T47D (cell line): ENCODE measurements around the gene SARS1.
A peak's percentile ranks its signal among the peaks of the same experiment; 100 is the strongest.

Experiments used
- DNase-seq, 2 experiments: peaks; one replicate each; pipeline versions ENCODE4 v3.0.0 to v3.0.0-alpha.2; 2011 to 2012; ENCODE audit warnings: low read depth in 1 of 2, low spot score in 1 of 2
- JUND ChIP-seq: IDR thresholded peaks from 2 replicates; pipeline ENCODE4 v1.6.1; 2012; ENCODE audit warnings: low read depth
- in situ Hi-C: cut with HindIII; loops from 2 replicates; pipeline ENCODE4 v1.10.0; 2016; ENCODE audit warnings: low sequenced_read_pairs, low pct_unique_long_range_greater_than_20kb

SARS1 gene

DNA sequence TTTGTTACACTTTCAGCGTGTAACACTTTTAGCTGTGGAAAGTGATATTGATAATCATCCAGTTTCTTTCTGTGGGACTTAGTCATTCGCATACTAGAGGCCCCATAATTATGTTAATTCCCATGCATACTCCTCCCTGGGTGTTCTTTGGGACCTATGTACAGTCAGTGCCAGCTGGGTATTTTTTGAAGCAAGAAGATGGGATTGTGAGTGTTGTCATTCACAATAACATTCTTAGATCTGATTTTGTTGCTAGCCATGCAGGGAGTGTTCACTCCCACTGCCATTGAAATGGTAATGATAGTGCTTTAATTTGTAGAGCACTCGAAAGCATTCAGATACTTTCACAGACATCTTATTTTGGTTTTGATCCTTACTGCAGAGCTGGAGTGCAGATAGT, 11.6 kb downstream of the SARS1 start:
- TF ChIP-seq JUND, result no peak
- in situ Hi-C loops, result no loop called here
- no peak for DNase-seq

DNA sequence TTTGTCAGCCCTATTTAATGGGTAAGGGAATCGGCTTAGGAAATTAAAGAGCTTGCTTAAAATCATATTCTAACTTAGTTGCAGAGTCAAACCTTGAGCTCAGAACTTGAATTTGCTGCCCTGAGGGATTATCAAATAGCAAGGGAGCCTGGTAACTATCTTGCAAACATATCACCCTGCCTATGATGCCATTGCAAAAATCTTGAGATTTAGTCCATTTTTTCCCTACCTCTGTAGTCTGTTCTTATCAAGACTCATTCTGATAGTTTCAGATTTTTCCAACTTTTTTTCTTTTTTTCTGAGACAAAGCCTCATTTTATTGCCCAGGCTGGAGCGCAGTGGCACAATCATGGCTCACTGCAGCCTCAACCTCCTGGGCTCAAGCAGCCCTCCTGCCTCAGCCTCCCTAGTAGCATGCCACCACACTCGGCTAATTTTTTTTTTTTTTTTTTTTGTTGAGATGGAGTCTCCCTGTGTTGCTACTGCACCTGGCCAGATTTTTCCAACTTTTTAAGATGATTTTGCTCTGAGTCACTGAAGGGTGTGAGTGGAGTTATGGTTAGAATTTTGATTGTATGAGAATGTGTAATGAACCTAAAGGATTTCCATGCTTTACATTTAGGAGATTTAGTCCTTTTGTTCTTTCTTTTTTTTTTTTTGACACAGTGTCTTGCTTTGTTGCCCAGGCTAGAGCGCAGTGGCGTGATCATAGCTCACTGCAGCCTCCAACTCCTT, 12.2 kb downstream of the SARS1 start:
- no peak for DNase-seq
- in situ Hi-C loops, result no loop called here
- no peak for TF ChIP-seq JUND

DNA sequence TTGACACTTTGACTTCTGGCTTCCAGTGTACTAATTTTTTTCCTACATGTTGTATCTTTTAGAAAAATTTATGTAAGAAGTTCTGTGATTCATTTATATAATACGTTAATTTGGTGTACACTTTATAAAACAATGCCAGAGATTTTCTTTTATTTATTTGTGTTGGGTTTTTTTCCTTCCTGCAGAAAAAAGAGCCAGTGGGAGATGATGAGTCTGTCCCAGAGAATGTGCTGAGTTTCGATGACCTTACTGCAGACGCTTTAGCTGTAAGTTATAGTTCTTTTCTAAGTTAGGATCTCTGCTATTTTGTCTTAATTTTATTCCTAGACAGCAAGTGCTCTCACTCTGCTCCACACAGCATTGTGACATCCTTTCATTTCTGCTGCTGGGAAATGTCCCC, 14.4 kb downstream of the SARS1 start:
- in situ Hi-C loops, result no loop called here
- TF ChIP-seq JUND, result no peak
- DNase-seq, result no peak

DNA sequence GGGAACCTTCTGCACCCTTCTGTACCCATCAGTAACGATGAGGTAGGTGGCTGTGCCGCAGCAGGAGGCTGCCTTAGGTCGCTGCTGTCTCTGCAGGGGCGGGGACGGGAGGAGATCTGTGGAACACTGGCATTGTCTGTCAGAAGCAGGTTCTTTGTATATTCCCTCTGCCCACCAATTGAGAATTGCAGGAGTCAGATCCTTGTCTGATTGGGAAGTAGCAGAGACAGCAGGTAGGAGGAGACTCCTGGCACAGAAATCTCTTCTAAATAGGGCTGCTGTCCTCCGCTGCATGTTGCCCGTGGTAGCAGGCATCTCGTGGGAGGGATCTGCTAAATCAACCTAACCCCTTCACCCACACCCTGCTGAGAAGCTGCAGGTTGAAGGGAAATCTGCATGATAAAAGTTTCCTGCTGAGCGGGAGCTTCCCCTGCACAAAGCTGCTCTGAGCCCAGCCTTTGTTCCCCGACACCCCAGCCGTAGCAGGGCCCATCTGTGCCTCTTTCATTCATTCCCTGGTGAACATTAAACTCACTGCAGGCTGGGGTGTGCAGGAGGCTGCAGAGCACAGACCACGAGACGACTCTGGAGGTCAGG, 15.9 kb downstream of the SARS1 start:
- no peak for TF ChIP-seq JUND
- in situ Hi-C loops, result no loop called here
- no peak for DNase-seq

DNA sequence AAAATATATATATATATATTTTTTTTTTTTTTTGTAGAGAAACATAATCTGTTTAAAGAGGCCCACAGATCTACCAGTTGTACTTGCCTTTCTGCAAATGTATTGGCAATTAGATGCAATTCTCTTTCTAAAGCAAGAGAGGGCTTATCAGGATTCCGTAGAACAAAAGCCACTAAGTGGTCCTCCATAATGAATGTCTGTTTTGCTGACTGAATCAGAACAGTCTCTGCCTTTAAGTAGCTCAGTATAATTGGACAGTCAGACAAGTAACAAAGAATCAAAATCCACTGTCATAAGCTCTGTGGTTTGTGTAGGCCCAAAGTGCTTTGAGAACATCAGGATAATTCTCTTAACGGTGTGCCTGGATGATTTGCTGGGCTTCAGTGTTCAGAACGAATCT, 17.3 kb downstream of the SARS1 start:
- no peak for DNase-seq
- TF ChIP-seq JUND, result no peak
- in situ Hi-C loops, result no loop called here

DNA sequence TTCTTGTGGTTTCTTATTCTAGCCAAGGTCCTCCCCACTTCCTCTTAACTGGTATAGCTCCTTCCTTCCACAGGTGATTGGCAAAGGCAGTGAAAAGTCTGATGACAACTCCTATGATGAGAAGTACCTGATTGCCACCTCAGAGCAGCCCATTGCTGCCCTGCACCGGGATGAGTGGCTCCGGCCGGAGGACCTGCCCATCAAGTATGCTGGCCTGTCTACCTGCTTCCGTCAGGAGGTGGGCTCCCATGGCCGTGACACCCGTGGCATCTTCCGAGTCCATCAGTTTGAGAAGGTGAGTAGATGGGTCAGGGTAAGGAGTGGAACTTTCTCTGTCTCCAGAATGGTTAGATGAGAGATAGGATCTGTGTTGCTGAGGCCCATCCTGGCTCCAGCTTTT, 21.4 kb downstream of the SARS1 start:
- in situ Hi-C loops, result no loop called here
- no peak for TF ChIP-seq JUND
- no peak for DNase-seq

DNA sequence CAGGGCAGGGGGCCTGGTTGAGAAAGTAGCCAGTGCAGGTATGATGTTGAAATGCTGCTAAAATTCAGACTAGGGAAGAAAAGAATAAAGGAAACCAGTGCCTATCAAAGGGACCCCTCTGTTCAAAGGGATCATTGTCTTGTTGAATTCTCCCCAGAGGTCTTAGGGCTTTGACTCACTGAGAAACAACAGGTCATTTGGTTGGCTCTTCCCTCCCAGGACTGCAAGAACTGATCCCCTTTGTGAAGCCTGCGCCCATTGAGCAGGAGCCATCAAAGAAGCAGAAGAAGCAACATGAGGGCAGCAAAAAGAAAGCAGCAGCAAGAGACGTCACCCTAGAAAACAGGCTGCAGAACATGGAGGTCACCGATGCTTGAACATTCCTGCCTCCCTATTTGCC, 23.8 kb downstream of the SARS1 start:
- DNase-seq, result no peak
- in situ Hi-C loops, result no loop called here
- no peak for TF ChIP-seq JUND

DNA sequence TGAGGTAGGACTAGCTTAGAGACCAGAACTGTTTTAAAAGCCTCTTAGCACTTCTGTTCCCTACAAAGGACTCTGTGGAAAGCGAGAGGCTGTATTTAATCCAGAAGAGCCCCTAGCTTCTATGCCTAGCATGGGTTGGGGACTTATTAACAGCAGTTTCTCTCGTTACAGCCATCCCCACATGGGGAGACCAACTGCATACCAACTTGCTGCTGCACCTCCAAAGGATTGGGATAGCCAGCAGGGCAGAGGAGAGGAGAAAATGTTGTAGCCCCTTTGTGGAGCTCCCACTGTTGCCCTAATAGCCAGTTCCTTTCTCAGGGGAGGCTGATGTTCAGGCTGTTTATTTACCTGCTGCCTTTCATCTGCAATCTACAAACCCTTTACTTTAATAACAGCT, 24.7 kb downstream of the SARS1 start:
- no peak for TF ChIP-seq JUND
- no peak for DNase-seq
- in situ Hi-C loops, result no loop called here

DNA sequence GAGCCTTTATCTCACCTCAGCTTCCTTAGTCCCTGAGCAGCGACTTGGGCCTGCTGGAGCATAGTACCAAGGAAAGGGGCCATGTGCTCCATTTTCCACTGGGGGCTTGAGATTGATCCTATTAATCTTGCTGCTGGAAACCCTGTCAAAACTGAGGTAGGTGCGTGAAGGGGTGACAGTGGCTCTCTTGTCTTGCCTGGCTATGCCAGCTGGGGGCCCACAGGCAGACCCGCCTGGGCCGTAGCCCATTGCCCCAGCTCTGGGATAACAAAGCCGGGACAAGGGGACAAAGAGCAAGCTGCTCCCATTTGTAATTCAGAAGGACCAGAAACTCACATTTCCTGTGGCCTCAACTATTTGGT, 25.3 kb downstream of the SARS1 start:
- no peak for DNase-seq
- TF ChIP-seq JUND, result no peak
- in situ Hi-C loops, result no loop called here

DNA sequence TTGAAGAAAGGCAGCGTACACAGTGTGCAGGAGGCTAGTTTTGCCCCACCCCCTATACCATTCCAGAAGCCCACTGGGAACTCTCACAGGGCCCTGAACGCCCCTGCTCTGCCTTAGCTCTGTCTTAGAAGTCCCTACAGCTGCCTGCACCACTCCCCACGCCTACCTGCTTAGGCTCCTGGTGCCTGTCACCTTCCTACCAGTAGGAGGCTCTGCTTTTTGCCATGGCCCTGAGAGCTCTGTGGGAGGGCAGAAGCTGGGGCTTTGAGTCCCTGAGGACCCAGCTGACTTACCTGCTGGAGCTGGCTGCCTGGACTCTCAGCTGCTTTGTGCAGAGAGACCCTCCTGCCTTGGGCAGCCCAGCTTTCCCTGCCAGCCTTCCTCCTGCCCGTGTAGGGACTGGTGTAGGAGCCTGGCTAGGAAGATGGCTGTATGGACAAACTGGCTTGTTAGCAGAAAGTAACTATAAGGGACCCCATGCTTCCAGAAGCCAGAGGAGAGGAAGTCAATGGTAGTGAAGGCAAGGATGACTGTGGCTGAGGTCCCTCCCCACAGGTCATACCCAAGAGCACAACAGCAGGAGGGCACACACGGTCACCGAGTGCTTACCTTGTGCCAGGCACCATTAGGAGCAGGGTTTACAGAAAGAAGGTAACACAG, 25.8 kb downstream of the SARS1 start:
- DNase-seq, result peak in 1 of 2 experiments; percentile 63
- in situ Hi-C loops, result no loop called here

DNA sequence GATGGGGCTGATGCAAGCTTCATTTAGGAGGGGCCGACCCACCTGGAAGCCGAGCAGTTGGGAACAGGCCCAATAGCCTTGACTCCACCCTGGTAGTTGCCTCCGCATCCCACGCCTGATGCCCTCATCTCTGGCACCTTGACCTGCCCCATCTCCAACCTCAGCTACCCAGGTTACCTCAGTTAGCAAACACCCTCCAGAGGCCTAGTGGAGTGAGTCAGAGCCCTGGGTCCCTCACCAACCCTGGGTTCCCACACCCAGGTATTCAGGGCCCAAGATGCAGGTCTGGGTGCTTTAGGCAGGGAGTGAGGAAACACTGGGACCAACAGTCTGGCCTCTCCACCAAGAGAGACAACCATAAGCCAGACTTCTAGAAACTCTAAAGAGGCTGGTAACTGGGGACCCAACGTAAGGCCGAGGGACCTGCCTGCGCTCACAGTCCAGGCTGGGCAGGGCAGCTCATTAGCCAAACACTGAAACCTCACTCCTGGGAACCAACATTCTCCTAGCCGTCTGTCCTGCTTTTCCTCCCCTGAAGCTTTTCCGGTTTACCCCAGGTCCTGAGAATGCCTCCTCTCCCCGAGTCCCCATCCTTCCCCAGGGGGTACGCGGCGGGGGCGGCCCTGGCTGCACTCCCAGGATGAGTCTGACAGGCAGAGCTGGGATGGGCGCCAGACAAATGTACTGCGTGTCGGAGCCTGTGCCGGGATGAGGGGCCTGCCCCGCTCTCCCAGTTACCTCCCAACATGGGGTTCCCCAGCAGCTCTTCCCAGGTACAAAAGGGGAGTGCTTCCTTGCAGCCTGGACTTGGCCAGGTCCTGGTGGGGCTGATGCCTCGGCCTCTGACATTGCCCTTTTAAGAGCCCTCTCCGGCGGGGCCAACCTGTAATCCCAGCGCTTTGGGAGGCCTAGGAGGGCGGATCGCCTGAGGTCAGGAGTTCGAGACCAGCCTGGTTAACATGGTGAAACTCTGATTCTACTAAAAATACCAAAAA, 26.7 kb downstream of the SARS1 start:
- peak in 1 of 2 experiments; percentile 58 for DNase-seq
- no peak for TF ChIP-seq JUND
- in situ Hi-C loops, result no loop called here

More for the DNA sequence above, 25.8 kb downstream of the SARS1 start:
- TF ChIP-seq JUND, result no peak

DNA sequence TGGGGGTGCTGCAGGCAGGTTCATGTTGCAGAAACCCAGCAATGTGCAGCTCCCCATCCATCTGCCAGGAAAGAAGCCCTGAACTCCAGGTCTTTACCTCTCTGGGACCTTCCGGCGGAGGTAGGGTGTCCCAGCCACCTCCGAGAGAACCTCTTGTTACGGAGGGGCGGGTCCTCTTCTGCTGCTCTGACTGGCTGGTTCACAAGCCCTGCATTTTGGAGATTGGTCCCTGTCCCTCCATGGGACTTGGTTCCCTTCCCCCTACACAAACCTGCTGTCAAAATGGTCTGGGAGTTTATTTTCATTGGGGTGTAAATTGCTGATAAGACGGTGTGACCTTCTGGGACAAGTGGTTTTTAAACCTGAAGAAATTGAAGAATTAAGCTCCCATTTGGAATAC, 27.6 kb downstream of the SARS1 start:
- DNase-seq, result no peak
- no peak for TF ChIP-seq JUND
- in situ Hi-C loops, result no loop called here

DNA sequence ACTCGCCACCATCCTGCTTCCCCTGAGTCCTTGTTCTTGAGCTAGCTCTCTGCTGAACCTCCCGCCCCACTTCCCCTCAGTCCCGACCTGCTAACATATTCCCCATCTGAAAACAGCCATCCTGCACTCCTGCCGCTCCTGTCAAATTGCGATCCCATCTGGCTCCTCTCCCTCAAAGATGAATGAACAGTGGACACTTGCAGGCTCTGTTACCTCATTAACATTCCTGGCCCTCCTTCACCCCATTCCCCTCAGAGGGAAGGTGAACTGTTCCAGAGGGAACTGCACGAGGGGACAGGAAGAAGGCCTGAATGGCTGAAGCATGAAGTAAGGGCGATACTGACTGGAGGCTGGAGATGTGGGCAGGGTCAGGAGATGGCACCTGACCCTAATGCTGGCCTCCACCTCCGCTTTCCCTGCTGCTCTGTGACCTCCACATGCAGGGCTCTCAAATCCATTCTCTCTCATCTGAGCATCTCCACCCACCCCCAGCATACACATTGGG, 28.2 kb downstream of the SARS1 start:
- TF ChIP-seq JUND, result no peak
- in situ Hi-C loops, result no loop called here
- no peak for DNase-seq
